Purkinje cell (primary cell): ENCODE data around the gene CSNK2A2. TPM values are rescaled to one million over a fixed set of nuclear protein-coding genes. Genes with fewer than 3 reads are reported as not detected.

Experiments used
- polyA plus RNA-seq: library from polyadenylated mRNA; unstranded; fragments of >200 nt; fragmentation: Nextera tagmentation; gene quantifications from 2 replicates; pipeline ENCODE4 v1.2.1, GENCODE V29; 2014

Gene CSNK2A2
- 17.0 and 20.5 TPM in 2 replicates for polyA plus RNA-seq

DNA sequence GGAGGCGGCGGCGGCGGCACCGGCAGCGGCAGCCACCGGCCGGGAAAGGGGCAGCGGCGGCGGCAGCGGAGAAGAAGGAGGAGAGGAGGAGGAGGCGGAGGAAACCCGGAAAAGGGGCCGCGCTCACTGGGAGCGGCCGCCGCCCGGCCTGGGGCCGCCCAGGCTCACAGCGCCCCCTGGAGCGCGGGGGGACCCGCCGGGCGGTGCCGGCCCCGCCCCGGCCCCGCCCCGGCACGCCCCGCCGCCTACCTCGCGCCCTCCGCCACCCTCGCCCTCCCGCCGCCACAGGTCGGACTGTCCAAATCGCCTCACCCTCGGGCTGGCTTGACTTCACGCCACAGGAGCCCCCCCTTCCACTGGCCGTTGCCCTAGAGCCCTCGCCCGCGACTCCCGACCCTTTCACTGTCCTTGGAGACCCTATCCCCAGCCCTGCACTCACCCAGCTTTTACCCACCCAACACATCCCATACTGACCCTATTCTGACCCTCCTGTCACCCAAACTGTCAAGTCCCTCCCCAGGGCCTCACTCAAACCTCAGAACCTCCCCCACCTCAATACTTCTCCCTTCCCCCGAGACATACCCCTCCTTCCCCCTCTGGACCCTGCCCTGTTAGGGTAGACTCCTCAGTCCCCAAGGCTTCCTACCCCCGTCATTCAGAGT, at the start of gene CSNK2A2:
Gene CSNK2A2 (minus strand): TSS at position 85 of the 662 bp plus-strand sequence. CDS start 370 bp downstream, outside the sequence.

DNA sequence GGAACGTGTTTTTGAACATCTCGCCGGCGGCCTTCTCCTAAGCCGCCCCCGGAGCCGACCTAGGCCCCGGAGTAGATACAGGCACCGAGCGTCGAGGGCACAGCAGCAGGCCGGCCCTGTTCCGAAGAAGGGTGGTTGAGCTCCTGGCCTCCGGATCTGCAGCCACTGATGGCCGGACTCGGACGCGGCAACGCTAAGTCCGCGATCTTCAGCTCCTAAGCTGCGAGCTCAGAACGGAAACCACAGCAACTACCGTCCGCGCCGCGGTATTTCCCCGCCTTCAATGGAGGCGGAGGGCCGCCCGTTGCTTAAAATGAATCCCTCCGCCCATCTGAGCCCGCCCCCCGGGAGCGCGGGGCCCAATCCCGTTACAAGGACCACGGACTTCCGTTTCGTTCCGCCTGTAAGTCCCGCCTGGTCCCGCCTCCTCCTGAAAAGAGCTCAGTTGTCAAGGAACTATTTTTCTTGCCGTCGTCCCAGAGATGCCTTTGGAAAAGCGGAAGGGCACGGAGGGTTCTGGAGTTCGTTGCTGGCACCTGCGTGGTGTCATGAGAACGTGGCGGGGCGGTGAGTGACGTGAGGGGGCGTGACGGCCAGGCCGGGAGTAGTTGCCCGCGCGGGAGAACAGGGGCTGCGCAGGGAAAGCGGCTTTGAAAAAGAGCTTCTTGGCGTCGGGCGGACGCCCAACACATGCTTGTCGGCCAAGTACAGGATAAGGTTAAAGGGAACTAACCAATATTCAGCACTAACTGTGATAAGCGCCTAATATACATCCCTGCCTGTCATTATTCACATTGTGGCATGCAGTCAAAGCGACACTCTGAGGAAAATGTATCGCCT, 68.6 kb downstream of the CSNK2A2 start, which contains the start of gene CFAP20:
Gene CFAP20 (minus strand): TSS at position 285 of the 840 bp plus-strand sequence. CDS start 266 bp downstream, at position 19.

Other genes starting within 250 kb of the CSNK2A2 start
- gene CNGB1, start 227.0 kb downstream of the CSNK2A2 start, polyA plus RNA-seq, result not detected in 2 replicates
- 0.60 and 0.82 TPM in 2 replicates for gene ZNF319, start 197.4 kb downstream of the CSNK2A2 start, polyA plus RNA-seq
- gene USB1, start 196.7 kb downstream of the CSNK2A2 start, polyA plus RNA-seq, result 1.2 and 4.5 TPM in 2 replicates
- 1.7 and 4.4 TPM in 2 replicates for gene MMP15, start 172.4 kb downstream of the CSNK2A2 start, polyA plus RNA-seq
- 77.1 and 87.5 TPM in 2 replicates for gene CFAP20, start 68.7 kb downstream of the CSNK2A2 start, polyA plus RNA-seq
- gene PRSS54, start 96.9 kb upstream of the CSNK2A2 start, polyA plus RNA-seq, result 0.39 TPM in 1 of 2 replicates, not detected in the other
- gene GINS3, start 194.4 kb upstream of the CSNK2A2 start, polyA plus RNA-seq, result 0.28 and 3.3 TPM in 2 replicates